T-helper 1 cell treated with Interleukin-12 subunit alpha and Interleukin-12 subunit beta and Interleukin-4 antibody, amounts not matched to agents 30 μg/mL and 1 μg/mL, for 36 hours (primary cell): ENCODE measurements around the gene GLIS1.

Source experiments
- H3K27ac Mint-ChIP-seq: one replicate; pipeline ENCODE4 v1.8.0; 2021; ENCODE audit warnings: mild to moderate bottlenecking, mixed read lengths
- H3K27me3 Mint-ChIP-seq: one replicate; pipeline ENCODE4 v1.8.0; 2021; ENCODE audit warnings: low read depth, mixed read lengths
- H3K36me3 Mint-ChIP-seq: one replicate; pipeline ENCODE4 v1.8.0; 2021; ENCODE audit warnings: low read depth, mixed read lengths
- H3K4me1 Mint-ChIP-seq: one replicate; pipeline ENCODE4 v1.8.0; 2021; ENCODE audit warnings: low read depth, mixed read lengths
- H3K4me3 Mint-ChIP-seq: one replicate; pipeline ENCODE4 v1.8.0; 2021; ENCODE audit warnings: mild to moderate bottlenecking, moderate library complexity, mixed read lengths
- H3K9me3 Mint-ChIP-seq: one replicate; pipeline ENCODE4 v1.8.0; 2021; ENCODE audit warnings: mixed read lengths

Gene GLIS1

DNA sequence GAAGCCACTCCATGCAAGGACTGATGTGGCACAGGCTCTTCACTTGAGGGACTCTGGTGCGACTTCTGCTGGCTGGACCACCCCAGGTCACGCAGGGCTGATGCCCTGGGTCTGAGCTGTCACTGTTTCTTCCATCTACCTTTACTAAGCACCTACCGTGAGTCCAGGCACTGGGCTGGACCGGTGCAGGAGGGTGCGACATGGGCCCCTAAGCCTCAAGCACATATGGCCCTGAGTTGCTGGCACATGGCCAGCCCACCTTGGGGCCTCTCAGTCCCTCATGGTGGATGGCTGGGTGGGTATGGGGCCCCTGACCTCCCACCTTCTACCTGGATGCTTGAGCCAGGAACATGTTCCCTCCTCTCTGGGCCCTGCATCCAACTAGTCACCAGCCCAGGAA, 203.7 kb downstream of the GLIS1 start:
- Mint-ChIP-seq H3K4me3 (no peak overlapping the region), H3K36me3 (no peaks in the 10 kb centered on the region), H3K4me1 (no peaks in the 10 kb centered on the region), H3K27me3 (peaks cover 3% of the 10 kb centered on the region), H3K9me3 (no peaks in the 10 kb centered on the region), H3K27ac (no peak overlapping the region)

DNA sequence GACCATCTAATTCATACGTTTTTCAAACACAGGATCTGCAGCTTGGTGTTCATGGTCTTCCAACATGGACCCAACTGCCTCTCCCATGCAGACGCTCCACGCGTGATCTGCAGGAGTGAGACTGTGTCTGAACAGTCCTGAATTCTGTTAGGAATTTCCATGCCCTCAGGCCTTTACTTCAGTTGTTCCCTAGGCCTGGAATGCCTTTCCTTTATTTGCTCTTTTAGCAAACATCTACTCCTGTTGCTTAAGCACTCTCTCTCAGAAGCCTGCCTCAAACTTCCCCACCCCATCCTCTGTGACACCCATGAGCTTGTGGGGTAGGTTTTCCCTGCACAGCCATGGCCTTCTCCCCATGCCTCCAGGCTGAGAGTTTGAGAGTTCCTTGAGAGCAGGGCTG, 206.1 kb downstream of the GLIS1 start:
- Mint-ChIP-seq H3K4me1 (no peaks in the 10 kb centered on the region), H3K4me3 (no peak overlapping the region), H3K9me3 (no peaks in the 10 kb centered on the region), H3K27ac (no peak overlapping the region), H3K36me3 (no peaks in the 10 kb centered on the region), H3K27me3 (peaks cover 3% of the 10 kb centered on the region)

DNA sequence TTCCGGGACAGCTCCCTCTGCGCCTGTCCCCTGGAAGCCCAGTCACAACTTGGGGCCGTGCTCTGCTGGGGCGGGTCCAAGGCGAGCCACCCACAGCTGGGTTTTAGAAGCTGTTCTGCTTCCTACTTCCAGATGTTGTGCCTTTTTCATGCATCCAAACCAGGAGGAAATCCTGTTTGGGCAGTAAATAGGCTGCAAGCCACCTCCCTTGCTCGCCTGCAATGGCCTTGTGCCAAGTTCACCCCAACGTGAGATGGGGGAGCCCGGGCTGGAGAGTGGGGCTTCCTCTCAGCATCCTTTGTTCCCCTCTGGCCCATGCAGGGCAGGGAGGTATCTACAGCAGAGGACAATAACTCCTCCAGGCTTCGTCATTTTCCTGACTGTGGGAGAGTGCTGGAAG, 206.6 kb downstream of the GLIS1 start:
- H3K9me3 Mint-ChIP-seq: no peaks in the 10 kb centered on the region
- H3K27me3 Mint-ChIP-seq: peaks cover 3% of the 10 kb centered on the region
- H3K27ac Mint-ChIP-seq: no peak overlapping the region
- no peaks in the 10 kb centered on the region for H3K36me3 Mint-ChIP-seq
- H3K4me1 Mint-ChIP-seq: no peaks in the 10 kb centered on the region
- no peak overlapping the region for H3K4me3 Mint-ChIP-seq

DNA sequence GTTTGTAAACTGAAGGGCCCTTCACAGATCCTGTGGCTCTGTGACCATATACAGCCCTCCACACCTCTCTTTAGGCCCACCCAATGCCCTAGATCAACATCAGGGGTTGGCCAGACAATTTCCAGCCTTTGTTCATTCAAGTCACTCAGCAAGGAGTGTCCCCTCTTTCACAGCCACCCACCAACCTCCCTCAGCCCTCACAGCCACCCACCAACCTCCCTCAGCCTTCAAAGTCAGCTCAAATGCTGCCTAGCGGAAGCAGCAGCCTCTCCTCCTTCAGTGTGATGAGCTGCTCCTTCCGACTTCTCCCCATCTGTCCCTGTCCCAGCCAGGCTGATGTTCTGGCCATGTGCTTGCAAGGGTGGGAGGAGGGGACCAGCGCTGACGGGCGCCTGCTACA, 208.4 kb downstream of the GLIS1 start:
- no peaks in the 10 kb centered on the region for H3K36me3 Mint-ChIP-seq
- peaks cover 3% of the 10 kb centered on the region for H3K27me3 Mint-ChIP-seq
- no peaks in the 10 kb centered on the region for H3K9me3 Mint-ChIP-seq
- H3K4me1 Mint-ChIP-seq: no peaks in the 10 kb centered on the region
- H3K4me3 Mint-ChIP-seq: no peak overlapping the region
- H3K27ac Mint-ChIP-seq: no peak overlapping the region

DNA sequence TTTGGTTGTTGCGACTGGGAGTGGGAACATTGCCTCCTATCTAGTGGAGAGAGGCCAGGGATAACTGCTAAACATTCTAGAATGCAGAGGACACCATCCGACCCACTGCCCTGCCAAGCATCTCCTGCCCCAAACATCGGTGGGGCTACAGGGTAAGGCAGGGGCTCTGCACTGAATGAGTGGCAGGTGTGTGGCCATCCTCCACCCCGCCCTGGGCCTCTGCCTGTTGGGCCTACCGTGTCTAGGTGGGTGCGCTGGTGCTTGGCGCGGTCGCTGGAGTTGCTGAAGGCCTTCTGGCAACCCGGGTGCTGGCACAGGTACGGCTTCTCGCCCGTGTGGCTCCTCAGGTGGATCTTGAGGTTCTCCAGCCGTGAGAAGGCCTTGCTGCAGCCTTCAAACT, 209.4 kb downstream of the GLIS1 start:
- peaks cover 3% of the 10 kb centered on the region for H3K27me3 Mint-ChIP-seq
- no peak overlapping the region for H3K27ac Mint-ChIP-seq
- no peaks in the 10 kb centered on the region for H3K9me3 Mint-ChIP-seq

DNA sequence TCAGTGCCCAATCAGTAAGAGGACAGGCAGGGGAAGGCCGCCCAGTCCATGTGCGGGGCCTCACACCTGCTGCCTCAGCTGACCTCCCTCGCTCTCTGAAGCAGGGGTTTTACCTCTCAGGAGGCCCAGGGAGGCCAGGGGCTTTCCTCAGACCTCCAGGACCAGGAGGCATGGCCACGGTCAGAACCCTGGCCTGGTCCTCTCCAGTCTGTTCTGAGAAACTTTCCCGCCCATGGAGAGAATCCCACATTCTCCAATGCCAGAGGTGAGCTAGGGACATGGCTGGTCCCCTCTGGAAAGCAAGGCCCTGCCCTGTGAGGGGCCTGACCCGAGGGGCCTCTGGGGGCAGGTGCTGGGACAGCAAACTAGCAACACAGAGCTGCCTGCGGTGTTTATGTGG, 211.6 kb downstream of the GLIS1 start:
- no peaks in the 10 kb centered on the region for H3K9me3 Mint-ChIP-seq
- H3K36me3 Mint-ChIP-seq: no peaks in the 10 kb centered on the region
- H3K27me3 Mint-ChIP-seq: peaks cover 3% of the 10 kb centered on the region
- H3K27ac Mint-ChIP-seq: no peak overlapping the region
- H3K4me3 Mint-ChIP-seq: no peak overlapping the region
- H3K4me1 Mint-ChIP-seq: no peaks in the 10 kb centered on the region

More for the DNA sequence above, 209.4 kb downstream of the GLIS1 start:
- H3K4me1 Mint-ChIP-seq: no peaks in the 10 kb centered on the region
- H3K36me3 Mint-ChIP-seq: no peaks in the 10 kb centered on the region
- no peak overlapping the region for H3K4me3 Mint-ChIP-seq

DNA sequence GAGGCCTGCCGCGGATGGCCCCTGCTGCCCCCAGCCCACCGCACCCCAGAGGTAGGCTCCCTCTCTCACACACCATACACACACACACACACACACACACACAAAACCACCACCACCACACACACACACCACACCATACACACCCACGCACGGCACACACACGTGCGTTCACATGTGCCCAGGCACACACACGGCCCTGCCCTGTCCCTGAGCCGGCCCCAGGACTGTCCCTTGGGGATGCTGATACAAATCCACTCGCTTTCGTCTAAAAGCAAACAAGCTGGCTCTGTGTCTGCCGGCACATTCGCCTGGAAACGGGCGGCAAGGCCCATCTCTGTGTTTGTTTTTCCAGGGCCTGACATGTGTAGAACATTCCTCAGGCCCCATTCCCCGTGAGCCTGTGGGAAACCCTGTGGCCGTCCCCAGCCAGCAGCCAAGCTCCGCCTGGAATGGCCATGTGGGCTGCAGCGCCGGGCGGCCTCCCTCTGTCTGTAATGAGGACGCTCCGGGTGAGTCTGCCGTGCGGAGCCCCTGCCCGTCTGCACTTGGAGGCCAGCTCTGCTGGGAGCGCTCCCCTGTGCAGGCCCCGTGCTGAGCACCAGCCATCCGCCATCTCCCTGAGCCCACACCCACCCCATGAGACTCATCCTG, 212.4 kb downstream of the GLIS1 start:
- H3K9me3 Mint-ChIP-seq: no peaks in the 10 kb centered on the region
- no peak overlapping the region for H3K27ac Mint-ChIP-seq
- no peaks in the 10 kb centered on the region for H3K36me3 Mint-ChIP-seq
- no peaks in the 10 kb centered on the region for H3K27me3 Mint-ChIP-seq
- H3K4me3 Mint-ChIP-seq: no peak overlapping the region
- H3K4me1 Mint-ChIP-seq: no peaks in the 10 kb centered on the region

DNA sequence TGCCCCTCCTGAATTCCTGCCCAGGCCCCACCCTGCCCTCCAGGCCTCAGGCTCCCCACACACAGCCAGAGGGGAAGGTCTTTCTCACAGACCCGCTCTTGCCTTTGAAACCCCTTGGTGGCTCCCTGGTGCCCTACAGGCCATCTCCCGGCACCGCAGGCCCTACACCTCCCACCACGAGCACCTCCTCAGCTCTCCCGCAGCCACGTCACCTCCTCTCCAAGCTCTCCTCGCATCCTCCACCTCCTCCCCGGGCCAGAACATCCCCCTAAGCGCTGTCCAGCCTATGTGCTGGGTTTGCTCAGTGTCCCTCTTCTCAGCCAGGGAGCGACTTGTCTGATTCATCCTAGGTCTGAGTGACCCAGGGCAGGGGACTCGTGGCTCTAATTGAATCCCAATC, 213.4 kb downstream of the GLIS1 start:
- Mint-ChIP-seq H3K27ac (no peak overlapping the region), H3K4me1 (no peaks in the 10 kb centered on the region), H3K27me3 (no peaks in the 10 kb centered on the region), H3K36me3 (no peaks in the 10 kb centered on the region), H3K9me3 (no peaks in the 10 kb centered on the region), H3K4me3 (no peak overlapping the region)

DNA sequence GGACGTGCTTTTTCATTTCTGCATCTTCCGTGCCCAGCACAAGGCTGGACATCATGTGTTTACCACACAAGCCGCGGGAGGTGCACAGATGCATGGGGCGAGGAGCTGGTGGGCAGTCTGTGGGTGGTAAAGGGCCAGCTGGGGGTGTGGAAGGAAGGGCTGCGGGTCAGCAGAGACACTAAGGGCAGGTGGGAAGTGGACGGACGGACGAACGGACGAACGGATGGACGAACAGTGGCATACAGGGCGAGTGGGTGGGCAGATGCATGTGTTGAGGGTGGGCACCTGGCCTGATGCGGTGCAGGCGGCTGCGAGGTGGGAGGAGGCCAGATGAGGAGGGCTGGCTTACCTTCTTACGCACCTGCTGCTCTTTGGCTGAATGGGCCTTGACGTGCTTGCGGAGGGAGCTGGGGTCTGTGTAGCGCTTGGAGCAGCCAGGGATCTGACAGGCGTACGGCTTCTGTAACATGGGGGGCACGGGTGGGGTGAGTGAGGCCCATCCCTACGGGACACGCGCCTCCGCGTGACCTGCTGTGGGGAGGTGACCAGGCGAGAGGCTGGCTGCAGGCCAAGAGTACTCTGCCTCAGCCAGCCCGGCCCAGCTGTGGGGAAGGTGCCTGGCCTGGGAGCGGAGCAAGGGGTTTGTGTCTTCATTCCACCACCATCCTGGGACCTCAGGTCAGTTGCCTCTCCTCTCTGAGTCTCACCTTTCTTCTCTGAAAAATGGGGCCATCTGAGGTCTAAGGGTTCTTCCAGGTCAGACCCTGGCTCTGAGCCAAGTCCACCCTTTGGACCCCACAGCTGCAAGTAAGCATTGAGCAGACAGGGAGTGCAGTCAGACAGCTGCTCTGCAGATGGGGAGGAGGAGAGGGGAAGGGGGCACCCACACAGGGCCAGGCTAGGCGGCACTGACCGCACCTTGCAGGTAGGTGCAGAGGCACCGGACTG, 214.3 kb downstream of the GLIS1 start:
- Mint-ChIP-seq H3K27ac (no peak overlapping the region), H3K4me1 (no peaks in the 10 kb centered on the region), H3K4me3 (no peak overlapping the region), H3K36me3 (no peaks in the 10 kb centered on the region), H3K27me3 (no peaks in the 10 kb centered on the region), H3K9me3 (no peaks in the 10 kb centered on the region)

DNA sequence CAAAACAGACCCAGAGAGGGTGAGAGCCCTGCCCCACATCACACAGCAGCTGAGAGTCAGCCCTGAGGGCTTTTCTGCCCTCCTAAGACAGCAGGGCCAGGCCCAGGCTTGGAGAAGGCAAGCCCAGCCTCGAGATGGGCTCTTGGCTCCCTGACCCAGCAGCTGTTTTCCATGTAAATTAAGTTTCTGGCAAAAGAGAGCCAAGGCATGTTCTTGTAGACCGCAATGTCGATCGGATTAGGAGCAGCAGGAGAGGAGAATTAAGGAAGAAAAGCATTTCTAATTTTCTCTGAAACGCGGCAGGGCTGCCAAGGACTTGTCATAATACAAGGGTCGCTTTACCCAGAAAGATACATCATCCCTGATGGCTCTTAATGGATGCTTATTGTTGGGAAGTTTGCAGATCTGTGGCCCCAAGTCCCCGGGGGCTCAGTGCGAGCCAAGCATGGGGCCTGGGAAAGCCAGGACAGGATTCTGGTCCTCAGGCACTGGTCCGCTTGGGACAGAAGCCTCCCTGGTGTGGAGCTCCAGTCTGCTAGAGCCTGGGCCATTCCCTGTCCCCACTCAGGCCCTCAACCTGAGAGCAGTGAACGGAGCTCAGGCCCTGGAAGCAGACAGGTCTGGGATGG, 216.9 kb downstream of the GLIS1 start:
- no peaks in the 10 kb centered on the region for H3K4me1 Mint-ChIP-seq
- H3K27ac Mint-ChIP-seq: no peak overlapping the region
- H3K36me3 Mint-ChIP-seq: no peaks in the 10 kb centered on the region
- no peaks in the 10 kb centered on the region for H3K27me3 Mint-ChIP-seq
- no peaks in the 10 kb centered on the region for H3K9me3 Mint-ChIP-seq
- no peak overlapping the region for H3K4me3 Mint-ChIP-seq

DNA sequence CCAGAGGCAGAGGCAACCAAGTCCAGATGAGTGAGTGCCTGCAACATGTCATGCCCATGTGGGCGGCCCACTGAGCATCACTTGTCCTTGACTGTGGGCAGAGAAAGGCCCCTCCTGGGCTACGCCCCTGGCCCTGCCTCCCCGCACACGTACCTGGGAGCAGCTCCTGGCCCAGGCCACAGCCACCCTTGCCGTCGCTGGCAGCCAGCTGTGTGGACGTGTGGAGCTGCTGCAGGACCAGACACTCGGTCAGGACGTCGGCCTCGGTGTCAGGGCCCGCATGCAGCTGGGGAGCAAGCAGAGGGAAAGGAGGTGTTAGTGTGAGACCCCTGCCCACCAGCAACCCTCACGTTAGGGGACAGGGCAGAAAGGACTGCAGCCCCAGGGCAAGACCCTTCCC, 218.5 kb downstream of the GLIS1 start:
- Mint-ChIP-seq H3K4me1 (no peaks in the 10 kb centered on the region), H3K27ac (no peak overlapping the region), H3K36me3 (no peaks in the 10 kb centered on the region), H3K9me3 (no peaks in the 10 kb centered on the region), H3K27me3 (no peaks in the 10 kb centered on the region), H3K4me3 (no peak overlapping the region)

DNA sequence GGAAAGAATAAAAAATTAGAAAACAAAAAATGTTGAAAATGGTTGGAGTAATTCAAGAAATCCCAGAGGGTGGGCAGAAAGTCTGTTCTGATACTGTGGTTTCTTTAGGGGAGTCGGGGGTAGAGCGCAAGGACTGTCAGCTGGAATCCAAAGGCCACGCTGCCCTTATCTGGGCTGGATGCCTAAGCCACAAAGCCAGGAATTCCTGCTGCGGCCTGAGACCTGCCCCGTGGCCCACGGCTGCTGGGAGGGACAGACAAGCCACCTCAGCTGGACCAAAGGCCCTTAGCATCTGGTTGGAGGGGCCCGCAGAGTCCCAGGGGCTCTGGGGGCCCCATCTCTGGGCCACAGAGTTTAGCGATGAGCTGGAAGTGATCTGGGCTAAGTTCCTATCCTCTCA, 219.5 kb downstream of the GLIS1 start:
- H3K4me1 Mint-ChIP-seq: no peaks in the 10 kb centered on the region
- H3K36me3 Mint-ChIP-seq: no peaks in the 10 kb centered on the region
- H3K27ac Mint-ChIP-seq: no peak overlapping the region
- no peak overlapping the region for H3K4me3 Mint-ChIP-seq
- H3K9me3 Mint-ChIP-seq: no peaks in the 10 kb centered on the region
- no peaks in the 10 kb centered on the region for H3K27me3 Mint-ChIP-seq

DNA sequence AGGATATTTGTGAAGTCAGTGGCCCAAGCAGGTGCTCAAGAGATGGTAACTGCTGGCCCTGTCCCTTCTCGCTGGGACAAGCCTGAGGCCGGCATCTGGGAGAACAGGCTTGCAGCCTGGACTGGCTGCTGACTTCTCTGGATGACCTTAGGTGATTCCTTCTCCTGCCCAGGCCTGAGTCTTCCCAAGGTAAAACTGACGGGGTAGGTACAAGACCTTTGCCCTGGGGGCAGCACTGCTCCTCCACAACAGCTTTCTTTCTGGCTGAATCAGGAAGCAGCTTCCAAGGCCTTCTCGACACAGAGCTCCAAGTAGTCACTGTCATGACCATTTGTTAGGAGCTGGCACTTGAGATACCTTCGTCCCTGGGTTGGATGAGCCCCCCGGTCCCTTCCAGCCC, 220.2 kb downstream of the GLIS1 start:
- no peaks in the 10 kb centered on the region for H3K9me3 Mint-ChIP-seq
- no peaks in the 10 kb centered on the region for H3K4me1 Mint-ChIP-seq
- H3K27ac Mint-ChIP-seq: no peak overlapping the region
- H3K36me3 Mint-ChIP-seq: no peaks in the 10 kb centered on the region
- no peaks in the 10 kb centered on the region for H3K27me3 Mint-ChIP-seq
- H3K4me3 Mint-ChIP-seq: no peak overlapping the region

DNA sequence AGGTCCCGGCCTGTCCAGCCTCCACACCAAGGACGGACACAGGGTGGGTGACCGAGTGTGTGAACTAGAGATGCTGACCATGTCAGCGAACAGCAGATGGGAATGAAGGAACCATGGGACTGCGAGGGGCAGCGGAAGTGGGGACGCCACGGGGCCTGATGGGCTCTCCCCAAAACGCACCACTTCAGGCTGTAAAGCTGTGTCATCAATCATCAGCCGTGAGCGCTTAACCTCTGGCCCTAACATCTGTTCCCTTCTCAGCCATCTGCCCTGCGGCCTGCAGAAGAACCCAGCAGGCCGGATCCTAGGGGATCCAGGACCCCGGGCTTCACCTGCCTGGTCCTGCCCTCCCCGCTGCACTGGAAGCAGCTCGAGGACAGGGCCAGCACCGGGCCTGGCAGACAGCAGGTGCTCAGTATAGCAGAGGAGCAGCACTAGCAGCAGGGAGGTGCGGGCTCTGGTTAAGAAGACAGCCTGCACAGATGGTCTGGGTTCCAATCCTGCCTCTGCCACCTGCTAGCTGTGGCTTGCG, 221.1 kb downstream of the GLIS1 start:
- Mint-ChIP-seq H3K36me3 (no peaks in the 10 kb centered on the region), H3K9me3 (no peaks in the 10 kb centered on the region), H3K27me3 (no peaks in the 10 kb centered on the region), H3K4me1 (no peaks in the 10 kb centered on the region), H3K27ac (no peak overlapping the region), H3K4me3 (no peak overlapping the region)

DNA sequence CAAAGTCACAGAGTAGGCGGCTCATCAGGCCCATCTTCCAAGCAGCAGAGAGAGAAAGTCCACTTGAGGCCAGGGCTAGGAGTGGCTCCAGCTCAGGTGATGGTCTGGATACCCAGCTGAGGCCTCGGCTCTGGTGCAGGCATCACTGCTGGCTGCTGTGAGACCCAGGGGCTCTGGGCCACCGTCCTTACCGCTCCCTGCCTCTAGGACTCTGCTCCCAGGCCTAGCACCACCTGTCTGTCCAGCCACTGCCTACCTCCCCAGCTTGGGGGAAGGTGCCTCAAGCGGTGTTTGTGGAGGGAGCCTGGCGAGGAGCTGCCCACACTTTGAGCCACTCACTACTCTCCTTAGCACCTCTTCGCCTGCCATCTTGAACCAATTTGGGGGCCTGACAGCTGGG, 221.9 kb downstream of the GLIS1 start:
- no peaks in the 10 kb centered on the region for H3K4me1 Mint-ChIP-seq
- H3K36me3 Mint-ChIP-seq: no peaks in the 10 kb centered on the region
- H3K27me3 Mint-ChIP-seq: no peaks in the 10 kb centered on the region
- no peak overlapping the region for H3K4me3 Mint-ChIP-seq
- H3K27ac Mint-ChIP-seq: no peak overlapping the region
- H3K9me3 Mint-ChIP-seq: no peaks in the 10 kb centered on the region
